Esophagus squamous epithelium (tissue), 4 donors: ENCODE data around the gene JDP2.

ENCODE experiments used
- CTCF ChIP-seq, 6 experiments: fragments of 450-650 bp in 4 of 6; fragments of 200-600 bp in 2 of 6; sonication (generic) in 2 of 6; IDR thresholded peaks; one replicate each; pipeline ENCODE4 v1.5.1; 2016 to 2019; ENCODE audit warnings: antibody characterized with exemption in 6 of 6, mild to moderate bottlenecking in 4 of 6, moderate library complexity in 4 of 6
- POLR2A ChIP-seq, 4 donors: fragments of 450-650 bp; IDR thresholded peaks; one replicate each; pipeline ENCODE4 v1.6.1; 2017; ENCODE audit warnings: antibody characterized with exemption in 4 of 4, mild to moderate bottlenecking in 4 of 4, moderate library complexity in 3 of 4

GRCh38 chr14:75437201-75438143 lies 9.7 kb downstream of the JDP2 start:
- TF ChIP-seq CTCF (IDR thresholded peaks at IDR 0.05) (no peak), POLR2A (IDR thresholded peaks at IDR 0.05) (no peak)
